HFF-Myc (cell line): ENCODE measurements around the gene WDFY4.

Experiments
- DNase-seq: peaks from one replicate; pipeline ENCODE4 v3.0.0-alpha.2; 2011; ENCODE audit warnings: low read depth; ENCODE audit errors: extremely low read depth
- H3K4me3 ChIP-seq: replicated peaks from 2 replicates; pipeline ENCODE4 v1.5.1; 2011; ENCODE audit warnings: low read depth, mild to moderate bottlenecking, control low read depth, low read length
- CTCF ChIP-seq: IDR thresholded peaks from 2 replicates; pipeline ENCODE4 v1.5.1; 2012; ENCODE audit warnings: mild to moderate bottlenecking, low read depth, low read length, control low read depth; ENCODE audit errors: missing control alignments

WDFY4 gene

GRCh38 chr10:48695636-48696534 is 11.2 kb downstream of the WDFY4 start:
- no peak for DNase-seq
- TF ChIP-seq CTCF = no peak
- no peak overlapping the region for H3K4me3 ChIP-seq

GRCh38 chr10:48696535-48696873 is 11.8 kb downstream of the WDFY4 start:
- DNase-seq = no peak
- no peak overlapping the region for H3K4me3 ChIP-seq
- no peak for TF ChIP-seq CTCF

GRCh38 chr10:48697091-48697490 is 12.4 kb downstream of the WDFY4 start:
- no peak overlapping the region for H3K4me3 ChIP-seq
- DNase-seq = no peak
- no peak for TF ChIP-seq CTCF

GRCh38 chr10:48697821-48698764 is 13.4 kb downstream of the WDFY4 start:
- no peak for TF ChIP-seq CTCF

GRCh38 chr10:48699011-48699627 is 14.4 kb downstream of the WDFY4 start:
- no peak for TF ChIP-seq CTCF
- no peak for DNase-seq
- no peak overlapping the region for H3K4me3 ChIP-seq

More at GRCh38 chr10:48697821-48698764, 13.4 kb downstream of the WDFY4 start:
- DNase-seq = no peak
- no peak overlapping the region for H3K4me3 ChIP-seq

GRCh38 chr10:48700071-48700470 is 15.4 kb downstream of the WDFY4 start:
- no peak for TF ChIP-seq CTCF
- no peak overlapping the region for H3K4me3 ChIP-seq
- DNase-seq = no peak
